Fibroblast of skin of right biceps (primary cell): ENCODE measurements around the gene DES.

Experiments used
- DNase-seq: peaks from one replicate; pipeline ENCODE4 v3.0.0-alpha.2; 2013

DES gene

GRCh38 chr2:219441451-219442255 is 23.5 kb downstream of the DES start:
- DNase-seq: peak; percentile 71

GRCh38 chr2:219442256-219443015 is 24.3 kb downstream of the DES start:
- DNase-seq: no peak

GRCh38 chr2:219443016-219443696 is 25.0 kb downstream of the DES start:
- no peak for DNase-seq

GRCh38 chr2:219443697-219444023 is 25.5 kb downstream of the DES start:
- DNase-seq: no peak

GRCh38 chr2:219444566-219445091 is 26.5 kb downstream of the DES start:
- DNase-seq: peak; percentile 56

- DNase-seq: no peak
Observed at GRCh38 chr2:219445220-219445640, 27.1 kb downstream of the DES start.

GRCh38 chr2:219446101-219446504 is 27.9 kb downstream of the DES start:
- peak; percentile 73 for DNase-seq

- no peak for DNase-seq
Observed at GRCh38 chr2:219446689-219447088, 28.5 kb downstream of the DES start.

- DNase-seq: no peak
Observed at GRCh38 chr2:219447242-219448098, 29.3 kb downstream of the DES start.

GRCh38 chr2:219448099-219448775 is 30.1 kb downstream of the DES start:
- DNase-seq: no peak

GRCh38 chr2:219448776-219449341 is 30.7 kb downstream of the DES start:
- no peak for DNase-seq

- DNase-seq: no peak
Observed at GRCh38 chr2:219449609-219450008, 31.4 kb downstream of the DES start.

- DNase-seq: no peak
Observed at GRCh38 chr2:219451661-219452360, 33.6 kb downstream of the DES start.

- peak; percentile 99 for DNase-seq
Observed at GRCh38 chr2:219452361-219453317, 34.5 kb downstream of the DES start.

GRCh38 chr2:219453671-219454590 is 35.8 kb downstream of the DES start:
- peak; percentile 96 for DNase-seq

GRCh38 chr2:219455581-219455980 is 37.4 kb downstream of the DES start:
- no peak for DNase-seq

GRCh38 chr2:219457784-219458369 is 39.7 kb downstream of the DES start:
- DNase-seq: no peak

GRCh38 chr2:219458996-219459395 is 40.8 kb downstream of the DES start:
- no peak for DNase-seq
